HAP-1 (cell line): ENCODE data around the gene FAM20A.
A peak's percentile ranks its signal among the peaks of the same experiment; 100 is the strongest.

Experiments
- DNase-seq, 2 experiments: peaks; one replicate each; pipeline ENCODE4 v3.0.0-alpha.2; 2016 to 2020; ENCODE audit warnings: low spot score in 2 of 2
- H3K27me3 ChIP-seq: fragments of 250-450 bp; sonication (Bioruptor Pico); 2 replicates; pipeline ENCODE4 v1.5.1; 2020; ENCODE audit warnings: low read depth, mild to moderate bottlenecking, moderate library complexity
- H3K36me3 ChIP-seq: fragments of 250-450 bp; sonication (Bioruptor Pico); replicated peaks from 2 replicates; pipeline ENCODE4 v1.5.1; 2020; ENCODE audit warnings: mild to moderate bottlenecking
- H3K4me1 ChIP-seq: fragments of 250-450 bp; sonication (Bioruptor Pico); 2 replicates; pipeline ENCODE4 v1.5.1; 2020; ENCODE audit warnings: mild to moderate bottlenecking
- H3K4me3 ChIP-seq: fragments of 250-450 bp; sonication (Bioruptor Pico); 2 replicates; pipeline ENCODE4 v1.5.1; 2020; ENCODE audit warnings: mild to moderate bottlenecking, moderate library complexity
- H3K9me3 ChIP-seq: fragments of 250-450 bp; sonication (Bioruptor Pico); 2 replicates; pipeline ENCODE4 v1.5.1; 2020; ENCODE audit warnings: mild to moderate bottlenecking, moderate library complexity
- in situ Hi-C: fragments of 300-500 bp; cut with MboI; formaldehyde crosslinking; loops from 3 replicates; pipeline ENCODE4 v1.14.3; 2020; ENCODE audit warnings: low sequenced_read_pairs, inconsistent platforms, mixed read lengths

FAM20A gene

DNA sequence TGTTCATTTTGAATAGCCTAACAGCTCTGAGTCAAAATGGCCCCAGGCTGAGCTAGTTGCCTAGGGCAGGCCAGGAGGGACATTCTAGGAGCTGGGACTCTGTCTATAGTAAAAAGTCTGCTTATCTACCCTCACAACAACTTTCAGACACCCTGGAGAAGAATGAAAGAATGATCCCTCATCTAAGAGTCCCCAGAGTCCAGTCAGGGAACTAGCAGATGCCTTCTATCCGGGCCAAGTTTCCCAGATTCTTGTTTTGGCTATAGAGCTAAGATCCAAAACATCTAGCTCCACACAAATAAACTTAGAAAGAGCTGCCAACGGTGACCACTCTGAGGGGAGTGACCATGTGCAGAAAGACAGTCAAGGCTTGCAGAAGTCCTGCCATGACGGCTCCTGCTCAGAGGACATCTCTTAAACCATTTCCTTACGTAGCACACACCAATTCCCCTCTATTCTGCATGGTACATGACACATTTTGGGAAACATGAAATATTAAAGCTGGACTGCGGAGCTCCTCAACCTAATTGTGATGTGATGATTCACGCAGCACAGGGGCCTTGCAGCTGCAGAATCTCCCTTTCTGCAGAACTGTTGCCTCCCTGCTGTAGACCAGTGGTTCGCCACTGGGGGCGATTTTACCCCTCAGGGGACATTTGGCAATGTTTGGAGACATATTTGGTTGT is 24.2 kb downstream of the FAM20A start:
- H3K4me3 ChIP-seq: no peak overlapping the region
- no peaks in the 10 kb centered on the region for H3K36me3 ChIP-seq
- in situ Hi-C loops: no loop called here
- H3K9me3 ChIP-seq: no peaks in the 10 kb centered on the region
- H3K4me1 ChIP-seq: no peaks in the 10 kb centered on the region
- peak in 1 of 2 experiments; percentile 18 for DNase-seq
- no peaks in the 10 kb centered on the region for H3K27me3 ChIP-seq

DNA sequence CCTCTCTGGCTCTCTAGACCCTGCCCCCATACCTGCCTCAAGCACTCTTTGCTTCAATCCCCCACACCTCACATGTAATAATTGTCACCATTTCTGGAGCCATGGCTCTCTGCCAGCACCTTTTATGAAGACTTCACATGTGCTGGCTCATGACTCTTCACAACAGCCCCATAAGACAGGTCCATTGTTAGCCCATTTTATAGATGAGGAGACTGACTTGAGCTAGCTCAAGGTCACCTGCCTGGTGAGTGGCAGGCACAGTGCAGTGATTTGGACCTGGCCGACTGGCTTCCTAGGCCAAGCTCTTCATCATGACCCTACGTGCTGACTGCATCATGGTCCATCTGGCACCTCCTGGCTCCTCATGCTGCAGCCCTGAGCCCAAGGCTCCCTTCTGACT is 25.0 kb downstream of the FAM20A start:
- Histone ChIP-seq H3K36me3 (no peaks in the 10 kb centered on the region), H3K4me3 (no peak overlapping the region), H3K27me3 (no peaks in the 10 kb centered on the region), H3K9me3 (no peaks in the 10 kb centered on the region), H3K4me1 (no peaks in the 10 kb centered on the region)
- no peak for DNase-seq
- in situ Hi-C loops: no loop called here

DNA sequence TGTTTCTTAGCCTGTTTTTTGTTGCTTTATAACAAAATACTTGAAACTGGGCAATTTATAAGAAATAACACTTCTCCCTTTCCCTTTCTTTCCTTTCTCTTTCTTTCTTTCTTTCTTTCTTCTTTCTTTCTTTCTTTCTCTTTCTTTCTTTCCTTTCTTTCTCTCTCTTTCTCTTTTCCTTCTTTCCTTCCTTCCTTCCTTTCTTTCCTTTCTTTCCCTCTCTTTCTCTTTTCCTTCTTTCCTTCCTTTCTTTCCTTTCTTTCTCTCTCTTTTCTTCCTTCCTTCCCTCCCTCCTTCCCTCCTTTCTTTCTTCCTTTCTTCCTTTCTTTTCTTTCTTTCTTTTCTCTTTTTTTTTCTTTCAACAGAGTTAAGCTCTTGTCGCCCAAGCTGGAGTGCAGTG is 27.8 kb downstream of the FAM20A start:
- H3K36me3 ChIP-seq: no peaks in the 10 kb centered on the region

DNA sequence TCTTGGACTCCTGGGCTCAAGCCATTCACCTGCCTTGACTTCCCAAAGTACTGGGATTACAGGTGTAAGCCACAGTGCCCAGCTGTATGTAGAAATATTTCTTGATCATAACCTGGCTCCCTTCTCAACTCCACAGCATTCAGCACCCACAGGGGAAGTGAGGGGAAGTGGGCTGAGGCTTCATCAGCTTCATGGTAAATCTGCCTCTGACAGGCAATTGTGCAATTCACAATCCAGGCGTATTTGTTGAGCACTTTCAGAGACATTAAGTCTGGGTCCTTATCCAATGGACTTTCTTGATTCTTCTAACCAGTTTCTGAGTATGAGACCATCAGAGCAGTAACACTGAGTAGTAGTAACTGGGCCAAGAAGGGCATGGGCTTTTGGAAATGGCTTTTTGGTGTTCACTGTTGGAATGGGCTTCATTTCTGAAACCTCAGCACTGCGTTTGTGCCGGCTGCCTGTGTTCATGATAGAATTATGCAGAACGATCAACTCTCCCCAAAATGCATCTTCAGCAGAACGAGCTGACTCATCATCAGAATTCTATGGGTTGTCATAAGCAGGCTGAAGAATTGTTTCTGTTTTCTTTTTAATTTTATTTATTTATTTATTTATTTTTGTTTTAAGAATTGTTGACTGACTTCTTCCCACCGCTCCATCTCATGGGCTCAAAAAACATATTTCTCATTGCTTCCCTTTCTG is 28.9 kb downstream of the FAM20A start:
- Histone ChIP-seq H3K36me3 (no peaks in the 10 kb centered on the region), H3K4me3 (no peak overlapping the region), H3K9me3 (no peaks in the 10 kb centered on the region), H3K4me1 (no peaks in the 10 kb centered on the region), H3K27me3 (no peaks in the 10 kb centered on the region)
- no peak for DNase-seq
- in situ Hi-C loops: no loop called here

More for the DNA sequence above, 27.8 kb downstream of the FAM20A start:
- no peaks in the 10 kb centered on the region for H3K9me3 ChIP-seq
- in situ Hi-C loops: no loop called here
- DNase-seq: no peak
- H3K27me3 ChIP-seq: no peaks in the 10 kb centered on the region
- H3K4me1 ChIP-seq: no peaks in the 10 kb centered on the region
- no peak overlapping the region for H3K4me3 ChIP-seq

DNA sequence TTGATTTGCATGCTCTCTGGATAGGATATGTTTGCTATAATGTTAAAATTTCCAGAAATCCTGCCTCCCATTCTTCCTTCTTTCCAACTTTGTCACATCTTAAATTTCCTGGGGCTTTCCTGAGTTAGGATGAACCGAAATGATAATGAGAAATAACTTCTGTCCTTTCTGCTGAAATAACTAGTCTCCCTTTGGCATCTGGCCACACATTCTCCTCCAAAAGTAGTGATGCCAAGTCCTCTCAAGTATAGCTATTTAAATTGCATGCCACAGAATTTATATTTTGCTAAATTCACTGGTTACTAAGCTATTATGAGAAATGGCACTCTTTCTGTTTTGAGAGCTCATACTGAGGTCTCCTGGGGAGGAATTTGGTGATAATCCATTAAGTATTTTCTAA is 30.6 kb downstream of the FAM20A start:
- no peak for DNase-seq
- H3K9me3 ChIP-seq: no peaks in the 10 kb centered on the region
- H3K4me1 ChIP-seq: no peaks in the 10 kb centered on the region
- no peaks in the 10 kb centered on the region for H3K36me3 ChIP-seq
- no peak overlapping the region for H3K4me3 ChIP-seq
- in situ Hi-C loops: no loop called here
- H3K27me3 ChIP-seq: no peaks in the 10 kb centered on the region

DNA sequence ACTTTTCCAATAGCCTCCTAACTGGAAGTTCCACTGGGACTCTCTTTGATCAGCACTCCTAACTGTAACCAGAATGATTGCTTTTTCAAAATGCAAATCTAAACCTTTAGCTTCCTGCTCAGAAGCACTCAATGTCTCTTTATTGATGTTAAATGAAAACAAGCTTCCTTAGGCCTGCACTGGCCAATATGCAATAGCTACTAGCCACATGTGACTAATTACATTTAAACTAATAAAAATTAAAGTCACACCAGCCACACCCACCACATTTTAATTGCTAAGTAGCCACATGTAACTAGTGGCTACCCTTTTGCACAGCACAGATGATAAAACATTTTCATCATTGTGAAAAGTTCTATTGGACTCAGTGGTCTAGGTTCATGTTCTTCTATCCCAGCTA is 31.8 kb downstream of the FAM20A start:
- no peak for DNase-seq
- H3K36me3 ChIP-seq: no peaks in the 10 kb centered on the region
- H3K4me3 ChIP-seq: no peak overlapping the region
- in situ Hi-C loops: no loop called here
- no peaks in the 10 kb centered on the region for H3K4me1 ChIP-seq
- no peaks in the 10 kb centered on the region for H3K27me3 ChIP-seq
- H3K9me3 ChIP-seq: no peaks in the 10 kb centered on the region

DNA sequence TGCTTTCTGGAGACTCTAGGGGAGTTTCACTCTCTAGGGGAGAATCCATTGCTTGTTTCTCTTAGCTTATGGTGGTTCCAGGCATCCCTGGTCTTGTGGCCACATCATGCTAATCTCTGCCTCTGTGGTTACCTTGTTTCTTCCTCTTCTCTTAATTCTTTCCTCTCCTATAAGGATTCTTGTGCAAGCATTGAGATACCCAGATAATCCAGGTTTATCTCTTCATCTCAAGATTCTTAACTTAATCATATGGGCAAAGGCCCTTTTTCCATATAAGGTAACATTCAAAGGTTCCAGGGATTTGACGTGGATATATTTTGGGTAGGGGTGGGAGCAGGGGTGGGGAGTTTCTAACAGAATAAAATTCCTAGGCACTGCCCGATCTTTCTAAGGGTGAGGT is 32.6 kb downstream of the FAM20A start:
- no peak overlapping the region for H3K4me3 ChIP-seq
- no peaks in the 10 kb centered on the region for H3K36me3 ChIP-seq
- no peaks in the 10 kb centered on the region for H3K27me3 ChIP-seq
- in situ Hi-C loops: no loop called here
- no peaks in the 10 kb centered on the region for H3K4me1 ChIP-seq
- no peak for DNase-seq
- no peaks in the 10 kb centered on the region for H3K9me3 ChIP-seq

DNA sequence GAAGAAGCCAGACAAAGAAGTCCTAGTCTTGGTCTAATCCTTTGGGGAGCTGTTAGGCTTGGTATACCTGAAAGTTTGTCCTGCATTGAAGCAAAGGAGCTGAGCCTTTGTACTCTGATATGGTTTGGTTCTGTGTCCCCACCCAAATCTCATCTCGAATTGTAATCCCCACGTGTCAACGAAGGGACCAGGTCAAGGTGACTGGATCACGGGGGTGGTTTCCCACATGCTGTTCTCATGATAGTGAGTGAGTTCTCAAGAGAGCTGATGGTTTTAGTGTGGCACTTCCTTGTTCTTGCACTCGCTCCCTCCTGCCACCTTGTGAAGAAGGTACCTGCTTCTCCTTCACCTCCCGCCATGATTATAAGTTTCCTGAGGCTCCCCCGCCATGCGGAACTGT is 33.6 kb downstream of the FAM20A start:
- H3K4me1 ChIP-seq: no peaks in the 10 kb centered on the region
- H3K36me3 ChIP-seq: no peaks in the 10 kb centered on the region
- H3K27me3 ChIP-seq: no peaks in the 10 kb centered on the region
- in situ Hi-C loops: no loop called here
- no peak overlapping the region for H3K4me3 ChIP-seq
- no peak for DNase-seq
- H3K9me3 ChIP-seq: no peaks in the 10 kb centered on the region

DNA sequence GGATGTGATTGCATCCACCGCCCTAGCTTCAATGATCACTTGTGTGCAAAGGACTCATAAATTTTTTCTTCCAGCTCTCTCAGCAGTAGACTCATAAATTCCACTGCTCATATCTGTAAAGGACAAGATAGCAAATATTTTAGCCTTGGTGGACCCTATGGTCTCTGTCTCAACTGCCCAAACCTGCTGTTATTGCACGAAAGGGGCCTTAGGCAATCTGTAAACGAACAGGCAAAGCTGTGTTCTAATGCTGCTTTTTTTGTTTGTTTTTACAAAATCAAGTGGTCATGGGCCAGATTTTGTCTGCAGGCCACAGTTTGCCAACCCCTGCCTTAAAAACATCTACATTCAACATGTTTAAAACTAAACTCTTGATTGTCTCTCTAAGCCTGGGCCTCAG is 34.1 kb downstream of the FAM20A start:
- Histone ChIP-seq H3K9me3 (no peaks in the 10 kb centered on the region), H3K4me3 (no peak overlapping the region), H3K4me1 (no peaks in the 10 kb centered on the region), H3K36me3 (no peaks in the 10 kb centered on the region), H3K27me3 (no peaks in the 10 kb centered on the region)
- no peak for DNase-seq
- in situ Hi-C loops: no loop called here

DNA sequence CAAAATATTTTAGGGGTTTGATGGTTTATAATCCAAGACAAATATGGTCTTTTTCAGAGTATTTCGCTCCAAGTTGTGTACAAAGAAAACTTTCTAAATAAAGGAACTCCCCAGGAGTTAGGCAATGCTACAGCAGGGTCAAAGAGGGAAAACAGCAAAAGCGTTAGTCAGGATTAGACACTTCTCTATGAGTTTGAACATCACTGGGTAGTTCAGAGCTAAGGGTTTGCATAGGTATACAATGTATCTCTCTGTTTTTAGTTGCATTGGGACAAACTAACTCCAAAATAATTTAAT is 34.8 kb downstream of the FAM20A start:
- Histone ChIP-seq H3K4me3 (no peak overlapping the region), H3K4me1 (no peaks in the 10 kb centered on the region), H3K36me3 (no peaks in the 10 kb centered on the region), H3K27me3 (no peaks in the 10 kb centered on the region), H3K9me3 (no peaks in the 10 kb centered on the region)
- in situ Hi-C loops: no loop called here
- no peak for DNase-seq

DNA sequence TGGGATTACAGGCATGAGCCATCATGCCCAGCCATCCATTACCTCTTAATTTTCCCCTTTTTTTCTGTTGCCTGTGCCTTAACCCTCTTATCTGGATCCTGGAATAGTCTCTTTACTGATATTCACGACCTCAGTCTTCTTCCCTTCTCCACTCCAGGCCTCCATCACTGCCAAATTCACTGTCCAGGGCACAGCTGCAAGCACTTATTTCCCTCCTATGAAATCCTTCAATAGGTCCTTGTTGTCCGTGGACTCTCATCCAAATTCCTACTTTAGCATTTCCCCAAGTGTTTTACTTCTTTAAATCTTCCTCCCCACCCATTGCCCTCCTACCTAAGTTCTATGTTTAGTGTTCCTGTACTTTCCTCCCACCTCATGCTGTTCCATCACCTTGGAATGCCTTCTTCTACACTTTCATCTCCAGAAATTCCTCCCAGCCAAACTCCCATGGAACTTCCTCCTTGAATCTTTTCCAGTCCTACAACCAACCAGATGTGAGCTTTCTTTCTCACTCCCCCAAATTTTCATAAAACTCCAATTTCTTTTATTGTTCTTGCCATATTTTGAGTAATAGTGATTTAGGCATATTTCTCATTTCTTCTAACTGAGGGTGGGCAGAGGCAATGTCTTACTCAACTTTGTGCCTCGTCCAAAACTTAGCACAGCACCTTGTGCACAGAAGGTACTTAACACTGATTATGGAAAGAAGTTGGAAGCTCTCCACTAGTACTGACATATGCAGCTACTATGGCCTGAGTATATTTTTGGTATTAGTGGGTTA is 35.3 kb downstream of the FAM20A start:
- no peak for DNase-seq
- no peaks in the 10 kb centered on the region for H3K27me3 ChIP-seq
- no peak overlapping the region for H3K4me3 ChIP-seq
- H3K4me1 ChIP-seq: no peaks in the 10 kb centered on the region
- no peaks in the 10 kb centered on the region for H3K9me3 ChIP-seq
- H3K36me3 ChIP-seq: no peaks in the 10 kb centered on the region
- in situ Hi-C loops: no loop called here

DNA sequence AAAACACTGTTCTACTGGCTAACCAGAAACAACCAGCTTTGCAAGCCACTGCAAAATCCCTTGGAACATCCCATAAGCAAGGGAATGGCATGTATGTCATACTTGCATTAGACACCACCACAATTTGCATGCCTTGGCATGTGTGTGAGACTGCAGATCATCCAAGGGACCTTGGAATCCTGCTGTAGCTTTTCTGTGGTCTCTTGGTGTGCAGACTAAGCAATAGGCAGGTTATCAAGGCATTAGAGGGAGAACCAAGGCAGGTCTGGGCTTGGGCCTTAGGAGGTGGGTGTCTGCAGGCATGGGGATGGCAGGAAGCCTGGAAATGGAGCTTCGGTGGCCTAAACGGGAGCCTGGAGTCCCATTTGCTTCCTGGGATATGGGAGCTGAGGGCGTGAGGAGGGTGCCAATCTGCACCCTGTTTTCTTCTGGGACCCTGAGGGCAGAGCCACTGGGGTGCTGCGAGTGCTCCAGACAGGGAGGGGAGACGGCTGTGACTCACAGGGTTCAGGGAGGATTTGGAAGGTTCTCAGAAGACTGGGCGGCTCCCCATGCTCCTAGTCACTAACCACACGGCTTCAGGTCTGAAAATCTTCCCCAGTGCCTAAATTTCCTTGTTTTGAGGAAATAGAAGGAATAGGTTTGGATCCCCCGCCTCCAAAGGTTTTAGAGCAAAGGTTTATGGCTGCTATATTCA is 36.6 kb downstream of the FAM20A start:
- Histone ChIP-seq H3K27me3 (no peaks in the 10 kb centered on the region), H3K9me3 (no peaks in the 10 kb centered on the region), H3K4me1 (no peaks in the 10 kb centered on the region), H3K36me3 (no peaks in the 10 kb centered on the region), H3K4me3 (no peak overlapping the region)
- in situ Hi-C loops: no loop called here
- DNase-seq: no peak

DNA sequence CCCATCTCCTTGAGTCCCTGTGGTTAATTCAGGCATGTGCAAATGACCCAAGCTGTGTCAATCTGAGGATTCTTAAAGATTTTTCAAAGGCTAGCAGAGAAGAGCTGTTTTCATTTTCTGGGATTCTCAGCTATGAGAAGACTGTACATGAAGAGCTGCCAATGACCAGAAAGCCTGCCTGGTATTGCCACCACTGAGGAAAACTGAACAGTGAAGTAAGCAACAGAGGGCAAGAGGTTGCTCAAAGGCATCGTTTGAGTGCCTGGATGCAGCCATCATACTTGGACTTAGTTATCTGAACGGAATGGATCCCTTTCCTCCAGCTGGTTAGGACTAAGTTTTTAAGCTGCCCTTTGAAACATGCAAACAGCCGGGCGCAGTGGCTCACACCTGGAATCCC is 38.4 kb downstream of the FAM20A start:
- no peaks in the 10 kb centered on the region for H3K36me3 ChIP-seq
- DNase-seq: no peak
- no peaks in the 10 kb centered on the region for H3K27me3 ChIP-seq
- no peaks in the 10 kb centered on the region for H3K9me3 ChIP-seq
- H3K4me1 ChIP-seq: no peaks in the 10 kb centered on the region
- in situ Hi-C loops: no loop called here
- H3K4me3 ChIP-seq: no peak overlapping the region
